Activated naive CD4-positive, alpha-beta T cell treated with anti-CD3 and anti-CD28 coated beads, Interleukin-2, amount 50 U/mL, for 16 hours (primary cell): Measurements from ENCODE around the gene RAB40B.
A peak's percentile ranks its signal among the peaks of the same experiment; 100 is the strongest.

Experiments used
- DNase-seq: peaks from one replicate; pipeline ENCODE4 v3.0.0-alpha.2; 2020

The RAB40B gene

DNA sequence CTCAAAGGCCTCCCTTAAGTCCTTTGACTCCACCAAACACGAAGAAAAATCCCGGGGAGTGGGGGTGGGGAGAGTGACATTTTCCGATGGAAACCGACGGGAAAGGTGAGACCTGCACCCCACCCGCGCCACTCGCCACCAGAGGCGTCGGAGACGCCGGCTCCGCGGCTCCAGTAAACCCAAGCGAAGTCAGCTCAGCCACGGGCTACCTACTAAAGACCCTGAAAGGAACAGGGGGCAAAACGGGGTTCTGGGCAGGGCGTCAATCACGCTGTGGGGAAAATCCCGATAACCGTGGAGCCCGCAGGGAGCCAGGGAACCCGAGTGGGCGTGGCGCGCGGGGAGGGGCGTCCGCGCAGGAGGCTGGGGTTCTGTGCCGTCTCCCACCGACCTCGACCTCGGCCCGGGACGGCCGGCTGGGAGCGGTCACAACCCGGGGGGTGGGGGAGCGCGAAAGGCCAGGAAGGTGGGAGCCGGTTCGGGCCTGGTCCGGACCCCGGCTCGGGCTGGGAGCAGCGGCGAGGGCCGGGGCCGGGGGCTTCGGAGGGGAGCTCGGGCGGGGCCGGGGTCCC is 50.8 kb downstream of the RAB40B start:
- peak; percentile 52 for DNase-seq

DNA sequence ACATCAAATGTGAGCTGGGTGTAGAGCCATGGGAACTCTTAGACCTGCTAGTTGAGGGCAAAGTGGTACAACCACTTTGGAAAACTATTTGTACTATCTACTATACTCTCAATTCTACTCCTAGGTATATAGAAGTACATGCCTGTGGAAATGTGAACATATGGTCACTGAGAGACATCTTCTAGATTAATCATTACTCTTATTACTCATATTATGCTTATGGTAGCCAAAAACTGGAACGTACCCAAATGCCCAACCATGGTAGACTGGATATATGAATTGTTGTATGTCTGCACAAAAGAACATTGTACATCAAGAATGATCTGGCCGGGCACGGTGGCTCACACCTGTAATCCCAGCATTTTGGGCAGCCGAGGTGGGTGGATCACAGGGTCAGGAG is 53.0 kb downstream of the RAB40B start:
- DNase-seq = no peak

DNA sequence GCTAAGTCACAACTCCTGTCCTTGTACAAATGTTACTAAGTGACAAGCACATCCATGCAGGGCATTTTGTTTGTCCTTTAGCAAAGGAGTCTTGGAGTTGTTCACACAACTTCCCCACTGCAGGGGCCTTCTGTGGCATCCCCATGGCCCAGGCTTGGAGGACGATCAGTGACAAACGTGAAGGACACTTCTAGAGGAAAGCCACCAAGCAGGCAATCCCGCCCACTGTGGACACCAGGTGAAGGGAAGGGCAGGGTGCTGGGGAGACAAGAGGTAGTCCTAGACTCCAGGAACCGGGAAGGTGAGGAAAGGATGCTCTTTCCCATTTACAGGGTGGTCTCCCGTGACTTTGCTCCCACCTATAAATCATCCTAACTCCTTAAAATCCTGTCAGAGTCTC is 54.4 kb downstream of the RAB40B start:
- no peak for DNase-seq

DNA sequence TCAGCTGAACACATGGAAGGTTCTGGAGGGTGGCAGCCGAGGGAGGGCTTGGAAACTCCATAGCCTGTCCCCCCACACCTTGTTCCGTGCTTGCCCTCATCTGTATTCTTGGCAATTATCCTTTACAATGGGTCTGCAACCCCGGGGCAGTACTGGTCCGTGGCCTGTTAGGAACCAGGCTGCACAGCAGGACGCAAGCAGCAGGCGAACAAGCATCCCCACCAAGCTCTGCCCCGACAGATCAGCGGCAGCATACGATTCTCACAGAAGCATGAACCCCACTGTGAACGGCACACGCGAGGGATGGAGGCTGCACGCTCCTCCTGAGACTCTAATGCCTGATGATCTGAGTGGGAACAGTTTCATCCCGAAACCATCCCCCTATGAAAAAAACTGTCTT is 56.5 kb downstream of the RAB40B start:
- no peak for DNase-seq

GRCh38 chr17:82640036-82640435 is 58.5 kb downstream of the RAB40B start:
- no peak for DNase-seq

DNA sequence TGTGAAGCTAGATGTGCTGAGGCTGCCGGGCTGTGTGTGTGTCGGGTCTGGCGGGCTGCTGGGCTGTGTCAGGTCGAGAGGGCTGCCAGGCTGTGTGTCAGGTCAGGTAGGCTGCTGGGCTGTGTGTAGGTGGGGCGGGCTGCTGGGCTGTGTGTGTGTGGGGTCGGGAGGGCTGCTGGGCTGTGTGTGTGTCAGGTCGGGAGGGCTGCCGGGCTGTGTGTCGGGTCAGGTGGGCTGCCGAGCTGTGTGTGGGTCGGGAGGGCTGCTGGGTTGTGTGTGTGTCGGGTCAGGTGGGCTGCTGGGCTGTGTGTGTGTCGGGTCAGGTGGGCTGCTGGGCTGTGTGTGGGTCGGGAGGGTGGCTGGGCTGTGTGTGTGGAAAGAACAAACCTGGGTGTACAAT is 58.9 kb downstream of the RAB40B start:
- no peak for DNase-seq

DNA sequence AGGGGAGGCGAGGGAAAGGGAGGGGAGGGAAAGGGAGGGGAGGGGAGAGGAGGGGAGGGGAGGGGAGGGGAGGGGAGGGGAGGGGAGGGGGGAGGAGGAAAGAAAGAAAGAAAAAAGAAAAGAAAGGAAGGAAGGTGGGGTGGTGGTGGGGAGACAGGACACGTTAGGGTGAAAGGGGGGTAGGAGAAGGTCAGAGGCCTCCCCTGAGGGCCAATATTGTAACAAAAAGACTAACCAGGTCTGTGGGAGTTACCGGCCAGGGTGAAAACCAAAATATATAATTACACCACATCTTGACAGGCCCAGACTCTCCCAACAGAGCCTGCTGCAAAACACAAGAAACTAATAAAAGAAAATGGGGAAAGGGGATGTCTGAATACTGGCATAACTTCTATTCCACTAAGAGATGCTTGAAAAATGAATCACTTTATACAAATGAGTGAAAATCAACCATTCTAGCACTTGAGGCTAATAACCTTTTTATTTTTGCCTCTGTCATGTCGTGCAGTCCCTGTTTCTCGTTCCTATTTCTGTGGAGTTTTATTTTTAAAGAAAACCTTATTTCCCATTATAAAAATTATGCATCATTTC is 60.2 kb downstream of the RAB40B start:
- DNase-seq = no peak

GRCh38 chr17:82636626-82637598 is 61.6 kb downstream of the RAB40B start:
- DNase-seq = no peak

DNA sequence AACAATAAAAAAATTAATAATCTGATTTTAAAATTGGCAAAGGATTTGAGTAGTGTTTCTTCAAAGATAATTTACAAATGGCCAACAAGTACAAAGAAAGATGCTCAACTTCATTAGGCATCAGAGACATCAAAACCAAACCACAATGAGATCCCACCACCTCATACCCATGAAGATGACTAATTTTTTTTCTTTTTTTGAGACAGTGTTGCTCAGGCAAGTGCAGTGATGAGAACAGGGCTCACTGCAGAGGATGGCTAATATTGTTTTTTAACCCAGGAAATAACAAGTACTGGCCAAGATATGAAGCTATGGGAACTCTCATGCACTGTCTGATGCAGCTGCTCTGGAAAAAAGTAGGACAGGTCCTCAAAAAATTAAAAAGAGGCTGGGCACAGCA is 65.2 kb downstream of the RAB40B start:
- no peak for DNase-seq

DNA sequence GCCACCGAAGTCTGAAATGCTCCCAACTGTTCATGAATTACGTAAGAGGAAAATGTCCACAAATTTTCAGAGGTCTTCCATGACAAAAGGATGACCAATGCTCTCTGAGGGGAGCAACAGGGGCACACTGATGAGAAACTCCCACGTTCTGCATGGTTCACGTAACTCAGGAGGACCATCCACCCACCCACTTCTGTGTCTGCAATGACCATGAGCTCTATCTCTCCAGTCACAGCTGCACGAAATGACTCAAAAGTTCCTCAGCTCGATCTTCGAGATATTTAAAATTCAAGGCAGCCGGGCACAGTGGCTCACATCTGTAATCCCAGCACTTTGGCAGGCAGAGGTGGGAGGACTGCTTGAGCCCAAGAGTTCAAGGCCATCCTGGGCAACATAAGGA is 66.0 kb downstream of the RAB40B start:
- no peak for DNase-seq

GRCh38 chr17:82631544-82631943 is 67.0 kb downstream of the RAB40B start:
- DNase-seq = no peak

- DNase-seq = no peak
These were observed 68.3 kb downstream of the RAB40B start for GRCh38 chr17:82630212-82630611.

DNA sequence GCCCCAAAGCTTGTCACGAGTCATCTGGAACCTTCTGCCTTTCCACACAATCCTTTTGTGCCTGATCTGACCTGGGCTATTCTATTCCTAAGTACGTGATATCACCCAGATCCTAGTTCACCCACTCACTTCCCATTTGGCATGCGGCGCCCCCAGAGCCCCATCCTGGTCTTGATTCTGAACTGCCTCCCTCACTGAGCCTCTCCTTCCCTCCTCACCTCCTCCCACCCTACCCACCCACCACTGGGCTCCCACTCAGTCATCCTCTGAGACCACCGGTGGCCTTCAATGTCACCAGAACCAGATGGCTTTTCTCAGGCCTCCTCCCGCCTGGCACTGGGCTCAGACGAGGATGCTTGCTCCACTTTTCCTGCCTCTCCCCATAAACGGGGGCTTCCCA is 68.8 kb downstream of the RAB40B start:
- no peak for DNase-seq

DNA sequence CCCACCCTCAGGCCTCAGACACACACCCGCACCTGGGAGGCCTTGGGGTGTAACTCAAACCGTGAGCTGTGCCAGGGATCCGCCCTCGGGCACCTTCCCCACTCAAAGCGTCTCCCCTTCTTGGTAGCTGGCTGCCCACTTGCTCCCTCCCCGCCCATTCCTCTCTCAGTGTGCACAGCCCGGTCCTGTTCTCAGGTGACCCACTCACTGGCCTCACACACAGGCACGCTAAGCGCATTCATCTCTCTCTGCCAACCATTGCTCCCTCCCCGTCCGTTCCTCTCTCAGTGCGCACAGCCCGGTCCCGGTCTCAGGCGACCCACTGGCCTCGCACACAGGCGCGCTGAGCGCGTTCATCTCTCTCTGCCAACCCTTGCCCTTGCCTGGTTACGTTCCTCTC is 71.1 kb downstream of the RAB40B start:
- DNase-seq = no peak

- DNase-seq = no peak
These were observed 74.8 kb downstream of the RAB40B start for GRCh38 chr17:82623707-82624106.

DNA sequence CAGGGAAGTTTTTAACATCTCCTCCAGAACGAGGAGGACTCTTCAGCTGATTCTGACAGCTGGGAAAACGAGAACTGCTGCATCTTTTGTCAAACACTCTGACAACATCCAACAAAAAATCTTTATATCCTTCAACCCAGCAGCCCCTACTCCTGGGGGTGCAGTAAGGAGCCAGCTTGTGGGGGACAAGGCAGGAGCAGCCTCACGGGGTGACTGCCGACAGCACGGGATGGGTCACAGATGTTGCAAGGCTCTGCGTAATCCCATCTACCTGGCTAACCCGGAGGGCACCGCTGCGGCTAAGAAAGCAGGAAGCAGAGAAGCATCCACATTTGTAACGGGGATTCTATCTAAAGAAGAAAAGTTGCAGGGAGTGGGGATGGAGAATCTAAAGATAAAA is 78.9 kb downstream of the RAB40B start:
- DNase-seq = no peak

- no peak for DNase-seq
These were observed 79.3 kb downstream of the RAB40B start for GRCh38 chr17:82619211-82619610.

- no peak for DNase-seq
These were observed 82.3 kb downstream of the RAB40B start for GRCh38 chr17:82616021-82616711.

- DNase-seq = no peak
These were observed 83.1 kb downstream of the RAB40B start for GRCh38 chr17:82615084-82616020.

DNA sequence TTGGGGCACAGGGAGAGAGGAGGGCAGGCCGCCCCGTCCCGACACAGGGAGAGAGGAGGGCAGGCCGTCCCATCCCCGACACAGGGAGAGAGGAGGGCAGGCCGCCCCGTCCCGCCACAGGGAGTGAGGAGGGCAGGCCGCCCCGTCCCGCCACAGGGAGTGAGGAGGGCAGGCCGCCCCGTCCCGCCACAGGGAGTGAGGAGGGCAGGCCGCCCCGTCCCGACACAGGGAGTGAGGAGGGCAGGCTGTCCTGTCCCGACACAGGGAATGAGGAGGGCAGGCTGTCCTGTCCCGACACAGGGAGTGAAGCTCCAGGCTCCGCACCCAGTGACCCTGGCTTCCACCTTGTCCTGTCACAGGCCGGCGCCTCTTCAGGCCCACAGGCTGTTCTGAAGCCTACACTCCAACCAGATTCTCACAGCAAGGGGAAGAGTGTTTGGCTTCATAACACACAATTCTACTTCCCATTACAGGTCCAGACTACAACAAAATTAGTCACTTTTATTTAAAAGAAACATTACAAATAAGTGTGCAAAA is 84.3 kb downstream of the RAB40B start:
- DNase-seq = no peak

- DNase-seq = no peak
These were observed 85.0 kb downstream of the RAB40B start for GRCh38 chr17:82613283-82614094.
